T-helper 9 cell (primary cell): ENCODE results near the gene RIC1.
"Not testable (repeated sequence)": the region's sequence is repeated elsewhere in the genome, so short reads cannot be mapped to it uniquely, and the experiment has no call there.

Experiments
- DNase-seq: peaks from one replicate; pipeline ENCODE4 v3.0.0-alpha.2; 2020

Gene RIC1

GRCh38 chr9:5626727-5627634 lies 1.9 kb upstream of the RIC1 start:
- peak; percentile 6 for DNase-seq

GRCh38 chr9:5627686-5628085 lies 1.2 kb upstream of the RIC1 start:
- DNase-seq, result not testable (repeated sequence)

GRCh38 chr9:5628183-5628529 lies 751 bp upstream of the RIC1 start:
- DNase-seq, result no peak

- peak; percentile 28 for DNase-seq
These were observed 589 bp downstream of the RIC1 start for GRCh38 chr9:5629312-5630080.

GRCh38 chr9:5630081-5630507 lies 1.2 kb downstream of the RIC1 start:
- DNase-seq, result no peak

- DNase-seq, result no peak
These were observed 2.1 kb downstream of the RIC1 start for GRCh38 chr9:5631026-5631425.

GRCh38 chr9:5632540-5632939 lies 3.6 kb downstream of the RIC1 start:
- DNase-seq, result no peak

GRCh38 chr9:5633243-5633642 lies 4.3 kb downstream of the RIC1 start:
- DNase-seq, result no peak

GRCh38 chr9:5635390-5635789 lies 6.5 kb downstream of the RIC1 start:
- no peak for DNase-seq

- no peak for DNase-seq
These were observed 10.9 kb downstream of the RIC1 start for GRCh38 chr9:5639816-5640215.

GRCh38 chr9:5642170-5642569 lies 13.3 kb downstream of the RIC1 start:
- DNase-seq, result no peak

- DNase-seq, result no peak
These were observed 14.2 kb downstream of the RIC1 start for GRCh38 chr9:5643005-5643624.

GRCh38 chr9:5644501-5644900 lies 15.6 kb downstream of the RIC1 start:
- no peak for DNase-seq

GRCh38 chr9:5646116-5646515 lies 17.2 kb downstream of the RIC1 start:
- DNase-seq, result no peak

GRCh38 chr9:5650356-5651105 lies 21.6 kb downstream of the RIC1 start:
- no peak for DNase-seq

- DNase-seq, result no peak
These were observed 22.3 kb downstream of the RIC1 start for GRCh38 chr9:5651246-5651645.

GRCh38 chr9:5652821-5653220 lies 23.9 kb downstream of the RIC1 start:
- DNase-seq, result no peak

GRCh38 chr9:5662804-5663203 lies 33.9 kb downstream of the RIC1 start:
- DNase-seq, result not testable (repeated sequence)

- no peak for DNase-seq
These were observed 36.2 kb downstream of the RIC1 start for GRCh38 chr9:5665059-5665458.

GRCh38 chr9:5667391-5667790 lies 38.5 kb downstream of the RIC1 start:
- no peak for DNase-seq

GRCh38 chr9:5670079-5670478 lies 41.2 kb downstream of the RIC1 start:
- no peak for DNase-seq

GRCh38 chr9:5671711-5672353 lies 42.9 kb downstream of the RIC1 start:
- DNase-seq, result no peak
